Retinal pigment epithelial cell (primary cell): Measurements from ENCODE around the gene ASMTL.
A peak's percentile ranks its signal among the peaks of the same experiment; 100 is the strongest.

Experiments used
- DNase-seq: peaks from one replicate; pipeline ENCODE4 v3.0.0-alpha.2; 2010; ENCODE audit warnings: low read depth
- H3K4me3 ChIP-seq: 2 replicates; pipeline ENCODE4 v1.5.1; 2011; ENCODE audit warnings: mild to moderate bottlenecking, low read length, control low read depth, moderate library complexity
- TF ChIP-seq, protein P1 (sequence below): conservative IDR thresholded peaks from 2 replicates; pipeline ENCODE4 v1.5.1; 2011; ENCODE audit warnings: low read depth, low read length, control low read depth, inconsistent platforms

The ASMTL gene, protein sequence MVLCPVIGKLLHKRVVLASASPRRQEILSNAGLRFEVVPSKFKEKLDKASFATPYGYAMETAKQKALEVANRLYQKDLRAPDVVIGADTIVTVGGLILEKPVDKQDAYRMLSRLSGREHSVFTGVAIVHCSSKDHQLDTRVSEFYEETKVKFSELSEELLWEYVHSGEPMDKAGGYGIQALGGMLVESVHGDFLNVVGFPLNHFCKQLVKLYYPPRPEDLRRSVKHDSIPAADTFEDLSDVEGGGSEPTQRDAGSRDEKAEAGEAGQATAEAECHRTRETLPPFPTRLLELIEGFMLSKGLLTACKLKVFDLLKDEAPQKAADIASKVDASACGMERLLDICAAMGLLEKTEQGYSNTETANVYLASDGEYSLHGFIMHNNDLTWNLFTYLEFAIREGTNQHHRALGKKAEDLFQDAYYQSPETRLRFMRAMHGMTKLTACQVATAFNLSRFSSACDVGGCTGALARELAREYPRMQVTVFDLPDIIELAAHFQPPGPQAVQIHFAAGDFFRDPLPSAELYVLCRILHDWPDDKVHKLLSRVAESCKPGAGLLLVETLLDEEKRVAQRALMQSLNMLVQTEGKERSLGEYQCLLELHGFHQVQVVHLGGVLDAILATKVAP

DNA sequence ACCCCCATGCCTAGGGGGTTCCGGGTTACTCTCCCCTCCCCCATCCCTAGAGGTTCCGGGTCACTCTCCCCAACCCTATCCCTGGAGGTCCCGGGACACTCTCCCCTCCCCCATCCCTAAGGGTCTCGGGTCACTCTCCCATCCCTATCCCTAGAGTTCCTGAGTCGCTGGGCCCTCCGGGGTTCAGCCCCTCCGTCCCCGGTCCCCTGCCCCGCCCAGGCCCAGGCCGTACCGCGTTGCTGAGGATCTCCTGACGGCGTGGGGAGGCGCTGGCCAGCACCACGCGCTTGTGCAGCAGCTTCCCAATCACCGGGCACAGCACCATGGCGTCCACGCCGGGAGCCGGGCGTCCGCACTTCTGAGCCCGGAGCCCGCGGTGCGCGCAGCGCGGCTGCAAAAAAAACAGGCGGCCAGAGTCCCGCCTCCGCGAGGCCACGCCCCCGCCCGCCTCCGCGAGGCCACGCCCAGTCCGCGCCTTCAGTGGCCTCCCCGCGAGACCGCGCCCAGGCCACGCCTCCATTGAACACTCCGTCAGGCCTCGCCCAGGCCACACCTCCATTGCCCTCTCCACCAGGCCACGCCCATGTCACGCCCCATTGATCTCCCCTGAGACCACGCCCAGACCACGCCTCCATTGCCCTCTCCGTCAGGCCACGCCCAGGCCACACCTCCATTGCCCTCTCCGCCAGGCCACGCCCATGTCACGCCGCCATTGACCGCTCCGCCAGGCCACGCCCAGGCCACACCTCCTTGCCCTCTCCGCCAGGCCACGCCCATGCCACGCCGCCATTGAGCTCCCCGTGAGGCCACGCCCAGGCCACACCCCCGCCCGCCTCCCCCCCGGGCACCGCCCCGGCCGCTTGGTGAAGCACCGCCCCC lies at the start of gene ASMTL:
Gene ASMTL (minus strand): TSS at position 394 of the 879 bp plus-strand sequence. CDS start 69 bp downstream, at position 325.
- DNase-seq = peak; percentile 93
- TF ChIP-seq, protein P1, sequence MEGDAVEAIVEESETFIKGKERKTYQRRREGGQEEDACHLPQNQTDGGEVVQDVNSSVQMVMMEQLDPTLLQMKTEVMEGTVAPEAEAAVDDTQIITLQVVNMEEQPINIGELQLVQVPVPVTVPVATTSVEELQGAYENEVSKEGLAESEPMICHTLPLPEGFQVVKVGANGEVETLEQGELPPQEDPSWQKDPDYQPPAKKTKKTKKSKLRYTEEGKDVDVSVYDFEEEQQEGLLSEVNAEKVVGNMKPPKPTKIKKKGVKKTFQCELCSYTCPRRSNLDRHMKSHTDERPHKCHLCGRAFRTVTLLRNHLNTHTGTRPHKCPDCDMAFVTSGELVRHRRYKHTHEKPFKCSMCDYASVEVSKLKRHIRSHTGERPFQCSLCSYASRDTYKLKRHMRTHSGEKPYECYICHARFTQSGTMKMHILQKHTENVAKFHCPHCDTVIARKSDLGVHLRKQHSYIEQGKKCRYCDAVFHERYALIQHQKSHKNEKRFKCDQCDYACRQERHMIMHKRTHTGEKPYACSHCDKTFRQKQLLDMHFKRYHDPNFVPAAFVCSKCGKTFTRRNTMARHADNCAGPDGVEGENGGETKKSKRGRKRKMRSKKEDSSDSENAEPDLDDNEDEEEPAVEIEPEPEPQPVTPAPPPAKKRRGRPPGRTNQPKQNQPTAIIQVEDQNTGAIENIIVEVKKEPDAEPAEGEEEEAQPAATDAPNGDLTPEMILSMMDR = no peak
- H3K4me3 ChIP-seq = peak within 1 kb of the TSS; percentile 95

DNA sequence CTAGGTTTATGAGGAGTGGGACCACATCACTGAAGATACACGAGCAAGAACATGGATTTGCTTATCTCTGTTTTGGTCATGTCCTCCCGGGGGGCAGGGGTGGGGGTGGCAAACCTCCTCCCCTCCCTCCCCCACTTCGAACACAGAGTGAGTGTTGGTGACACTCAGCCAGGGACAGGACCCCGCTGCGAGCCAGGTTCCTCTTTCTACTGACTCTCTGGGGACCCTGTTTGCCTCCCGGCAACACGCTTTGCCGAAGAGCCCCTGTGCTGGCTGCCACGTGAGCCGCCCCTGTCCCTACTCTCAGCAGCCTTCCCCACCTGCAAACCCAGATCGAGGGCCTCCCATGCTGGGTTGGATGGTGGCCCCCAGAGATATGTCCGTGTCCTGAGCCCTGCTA lies 49.5 kb upstream of the ASMTL start:
- DNase-seq = no peak
- TF ChIP-seq, protein P1 = no peak
- H3K4me3 ChIP-seq = no peak overlapping the region

DNA sequence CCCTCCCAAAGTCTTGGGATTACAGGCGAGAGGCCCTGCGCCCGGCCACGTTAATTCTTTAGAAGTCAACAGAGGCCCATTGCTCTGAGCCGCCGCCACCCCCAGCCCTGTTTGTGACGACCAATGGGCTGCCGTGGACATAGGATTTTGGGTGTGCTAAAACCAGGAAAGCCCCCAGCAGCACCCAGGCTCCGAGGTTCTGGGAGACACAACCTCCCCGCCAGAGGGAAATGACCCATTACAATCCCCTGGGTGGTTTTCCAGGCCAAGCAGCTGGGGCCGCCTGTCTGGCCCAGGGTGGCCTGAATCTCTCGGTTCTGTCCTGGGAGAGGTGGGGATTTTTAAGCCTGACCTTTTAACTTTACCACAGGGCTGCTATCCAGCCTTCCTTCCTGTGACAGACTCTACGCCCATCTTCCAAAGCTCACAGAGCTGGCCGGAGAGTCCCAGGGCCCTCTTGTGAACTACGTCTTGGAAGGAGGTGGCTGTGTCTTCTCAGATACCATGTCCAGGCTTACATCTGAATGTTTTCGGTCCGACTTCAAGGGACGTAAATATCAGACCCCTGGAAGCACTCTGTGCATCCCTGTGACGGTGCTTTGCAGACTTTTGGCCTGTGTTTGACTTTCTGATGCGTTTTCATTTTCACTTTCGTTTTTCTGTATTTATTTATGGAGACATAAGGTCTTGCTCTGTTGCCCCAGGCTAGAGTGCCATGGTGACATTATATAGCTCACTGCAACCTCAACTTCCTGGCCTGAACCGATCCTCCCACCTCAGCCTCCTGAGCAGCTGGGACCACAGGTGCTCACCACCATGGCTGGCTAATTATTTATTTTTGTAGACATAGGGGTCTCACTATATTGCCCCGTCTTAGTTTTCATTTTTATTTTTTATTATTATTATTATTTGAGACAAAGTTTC lies 48.3 kb upstream of the ASMTL start:
- H3K4me3 ChIP-seq = no peak overlapping the region
- TF ChIP-seq, protein P1 = no peak
- DNase-seq = no peak

DNA sequence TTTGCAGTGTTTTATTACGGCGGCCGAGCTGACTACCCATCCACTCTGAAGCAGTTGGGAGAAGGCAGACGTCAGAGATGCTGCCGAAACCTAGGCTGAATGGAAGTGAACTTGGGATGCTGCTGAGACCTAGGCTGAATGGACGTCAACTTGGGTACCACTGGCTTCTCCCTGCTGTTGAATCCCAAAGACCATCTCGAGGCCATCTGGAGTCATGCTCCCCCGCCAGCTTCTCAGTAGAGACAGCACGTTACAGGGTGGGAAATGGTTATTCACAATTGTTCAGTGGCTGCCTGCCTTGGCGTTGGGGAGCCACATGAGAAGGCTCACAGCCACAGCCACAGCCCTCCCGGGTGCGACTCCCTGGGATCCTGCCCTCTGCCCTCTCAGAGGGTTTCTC lies 43.4 kb upstream of the ASMTL start:
- DNase-seq = no peak
- H3K4me3 ChIP-seq = no peak overlapping the region
- TF ChIP-seq, protein P1 = no peak

DNA sequence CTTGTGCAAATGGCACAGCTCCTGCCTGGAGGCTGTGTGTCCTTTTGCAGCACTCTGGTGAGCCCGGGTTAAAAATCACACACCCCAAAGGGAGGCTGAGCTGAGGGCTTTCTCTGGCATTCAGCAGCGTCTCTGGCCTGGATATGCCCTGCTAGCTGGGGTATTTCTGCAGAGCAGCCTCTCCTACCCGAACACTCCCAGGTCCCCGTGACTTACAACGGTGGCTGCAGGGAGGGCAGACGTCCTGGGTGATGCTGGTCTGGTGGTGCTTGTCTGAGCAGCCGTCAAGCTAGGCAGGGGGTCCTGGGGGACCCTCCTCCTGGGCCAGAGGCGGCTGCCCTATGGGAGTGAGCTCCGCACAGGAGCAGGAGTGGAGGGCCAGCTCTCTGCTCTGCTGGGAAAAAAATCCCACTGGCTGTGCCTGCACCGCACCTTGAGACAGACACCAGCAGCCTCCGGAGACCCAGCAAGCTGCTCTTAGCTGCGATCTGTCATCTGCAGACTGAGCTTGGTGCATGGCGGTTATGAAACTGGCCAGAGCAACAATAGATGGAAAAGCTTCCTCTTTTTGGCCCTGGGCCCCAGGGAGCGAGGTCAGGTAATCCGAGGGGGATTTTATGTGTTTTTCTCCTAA lies 41.3 kb upstream of the ASMTL start:
- no peak overlapping the region for H3K4me3 ChIP-seq
- no peak for DNase-seq
- TF ChIP-seq, protein P1 = no peak

DNA sequence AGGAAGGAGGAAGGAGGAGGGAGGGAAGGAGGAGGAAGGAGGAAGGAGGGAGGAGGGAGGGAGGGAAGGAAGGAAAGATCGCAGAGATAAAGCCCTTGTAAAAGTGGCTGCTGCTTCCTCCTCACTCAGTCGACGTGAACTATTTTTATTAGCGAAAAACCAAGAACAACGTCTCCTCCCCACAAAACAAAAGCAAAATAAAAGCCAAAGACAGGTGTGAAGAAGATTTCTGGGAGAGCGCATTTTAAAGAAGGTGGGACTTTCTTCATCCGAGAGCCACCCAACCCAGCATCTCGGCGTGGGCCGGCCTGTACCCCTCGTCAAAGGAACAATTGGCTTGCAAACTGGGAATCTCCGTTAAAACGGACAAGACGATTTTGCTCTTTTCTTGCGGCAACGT lies 40.7 kb upstream of the ASMTL start:
- TF ChIP-seq, protein P1 = no peak
- no peak for DNase-seq
- no peak overlapping the region for H3K4me3 ChIP-seq
